Measurements from ENCODE around the gene FDXACB1.

The FDXACB1 gene

GRCh38 chr11:111878849-111879636 is at the start of gene FDXACB1, which contains the start of gene CFAP68:
TSS of gene FDXACB1 (minus strand) at chr11:111879165. CDS start at chr11:111879132, 33 bp downstream.
TSS of gene CFAP68 (plus strand) at chr11:111879541. CDS start at chr11:111879561, 20 bp downstream.
- peak; percentile 99 for DNase-seq

- peak; percentile 98 for DNase-seq
Measured at GRCh38 chr11:111926505-111927391, 47.8 kb upstream of the FDXACB1 start.

GRCh38 chr11:111925953-111926352 is 47.0 kb upstream of the FDXACB1 start:
- no peak for DNase-seq

- no peak for DNase-seq
Measured at GRCh38 chr11:111923951-111924350, 45.0 kb upstream of the FDXACB1 start.

- no peak for DNase-seq
Measured at GRCh38 chr11:111923351-111923788, 44.4 kb upstream of the FDXACB1 start.

GRCh38 chr11:111922803-111923202 is 43.8 kb upstream of the FDXACB1 start:
- DNase-seq, result no peak

GRCh38 chr11:111921541-111922230 is 42.7 kb upstream of the FDXACB1 start:
- DNase-seq, result no peak

GRCh38 chr11:111920908-111921307 is 41.9 kb upstream of the FDXACB1 start:
- no peak for DNase-seq

GRCh38 chr11:111918390-111919256 is 39.7 kb upstream of the FDXACB1 start, which contains the start of gene C11orf52:
TSS of gene C11orf52 (plus strand) at chr11:111918913. CDS start at chr11:111918973, 60 bp downstream.
- DNase-seq, result peak; percentile 95

- DNase-seq, result no peak
Measured at GRCh38 chr11:111917788-111918187, 38.8 kb upstream of the FDXACB1 start.

GRCh38 chr11:111917312-111917711 is 38.3 kb upstream of the FDXACB1 start:
- no peak for DNase-seq

- DNase-seq, result no peak
Measured at GRCh38 chr11:111916768-111917167, 37.8 kb upstream of the FDXACB1 start.

- DNase-seq, result no peak
Measured at GRCh38 chr11:111913997-111914396, 35.0 kb upstream of the FDXACB1 start.

GRCh38 chr11:111913031-111913861 is 34.3 kb upstream of the FDXACB1 start:
- DNase-seq, result no peak

GRCh38 chr11:111912535-111912934 is 33.6 kb upstream of the FDXACB1 start, which contains the start of gene HSPB2:
TSS of gene HSPB2 (plus strand) at chr11:111912734. CDS start at chr11:111912830, 96 bp downstream.
- no peak for DNase-seq

- DNase-seq, result no peak
Measured at GRCh38 chr11:111911563-111912401, 32.8 kb upstream of the FDXACB1 start, which contains the start of gene CRYAB. TSS of gene CRYAB (minus strand) at chr11:111911770. CDS start at chr11:111911724, 46 bp downstream.

- DNase-seq, result no peak
Measured at GRCh38 chr11:111910676-111911562, 32.0 kb upstream of the FDXACB1 start.

- DNase-seq, result no peak
Measured at GRCh38 chr11:111909378-111909777, 30.4 kb upstream of the FDXACB1 start.
